GM18909 (cell line): Measurements from ENCODE around the gene HK2.

Experiments used
- ATAC-seq: cut with Tn5 transposase; IDR thresholded peaks from one replicate; pipeline ENCODE4 v1.9.1; 2021; ENCODE audit warnings: mild to moderate bottlenecking; ENCODE audit not compliant: unreplicated experiment, poor library complexity

Gene HK2

DNA sequence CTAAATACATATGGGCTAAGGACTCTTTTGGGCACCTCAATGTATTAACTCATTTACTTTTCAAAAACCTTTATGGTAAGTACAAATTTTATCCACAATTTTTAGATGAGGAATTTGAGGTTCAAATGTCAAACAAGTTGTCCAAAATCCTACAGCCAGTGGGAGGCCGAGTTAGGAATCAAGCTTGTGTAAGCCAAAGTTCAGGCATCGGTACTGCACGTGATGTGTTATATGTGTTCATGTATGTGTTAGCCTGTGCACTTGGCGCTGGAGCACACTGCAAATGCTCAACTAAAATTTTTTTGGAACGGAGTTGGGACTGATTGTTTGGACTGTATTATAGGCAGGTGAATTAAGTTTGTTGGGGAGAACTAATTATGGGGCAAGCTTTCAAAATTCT lies 22.7 kb downstream of the HK2 start:
- no peak for ATAC-seq

DNA sequence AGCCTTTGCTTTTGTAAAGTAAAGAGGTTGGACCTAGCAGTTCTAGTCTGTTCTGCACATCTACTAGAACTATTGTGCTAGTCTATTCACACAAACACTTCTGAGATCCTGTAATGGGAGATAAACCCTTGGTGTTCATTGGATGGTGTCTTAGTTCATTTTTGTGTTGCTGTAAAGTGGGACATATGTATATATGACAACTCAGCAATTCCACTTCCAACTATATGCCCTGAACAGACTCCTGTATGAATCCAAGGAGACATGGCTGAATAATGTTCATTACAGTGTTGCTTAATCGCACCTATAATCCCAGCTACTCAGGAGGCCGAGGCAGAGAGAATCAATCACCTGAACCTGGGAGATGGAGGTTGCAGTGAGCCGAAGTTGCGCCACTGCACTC lies 23.3 kb downstream of the HK2 start:
- no peak for ATAC-seq

- no peak for ATAC-seq
These were observed 23.8 kb downstream of the HK2 start for GRCh38 chr2:74857725-74858124.

- no peak for ATAC-seq
These were observed 24.4 kb downstream of the HK2 start for GRCh38 chr2:74858281-74858680.

DNA sequence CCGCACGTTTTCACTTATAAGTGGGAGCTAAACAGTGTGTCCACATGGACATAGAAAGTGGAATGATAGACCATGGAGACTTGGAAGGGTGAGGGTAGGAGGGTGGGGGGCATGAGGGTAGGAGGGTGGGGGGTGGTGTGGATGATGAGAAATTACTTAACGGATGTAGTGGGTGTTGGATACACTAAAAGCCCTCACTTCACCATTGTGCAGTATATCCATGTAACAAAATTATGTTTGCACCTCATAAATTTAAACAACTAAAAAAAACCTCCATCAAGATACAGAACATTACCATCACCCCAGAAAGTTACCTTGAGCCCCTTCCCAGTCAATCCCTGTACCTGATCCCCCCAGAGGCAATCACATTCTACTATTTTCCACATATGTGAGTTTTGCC lies 26.2 kb downstream of the HK2 start:
- no peak for ATAC-seq

DNA sequence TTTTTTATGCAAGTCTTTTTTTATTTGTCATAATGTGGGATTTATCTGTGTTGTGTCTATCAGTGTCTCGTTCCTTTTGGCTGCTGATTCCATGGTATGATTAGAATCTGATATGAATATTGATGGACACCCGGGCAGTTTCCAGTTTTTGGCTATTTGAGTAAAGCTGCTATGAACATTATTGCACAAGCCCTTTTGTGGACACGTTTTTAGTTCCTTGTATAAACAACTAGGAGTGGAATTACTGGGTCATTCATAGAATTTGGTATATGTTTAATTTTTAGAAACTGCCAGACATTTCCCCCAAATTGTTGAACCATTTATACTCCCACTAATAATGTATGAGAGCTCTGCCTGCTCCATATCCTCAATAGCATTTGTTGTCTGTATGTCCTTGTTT lies 26.6 kb downstream of the HK2 start:
- ATAC-seq, result no peak

DNA sequence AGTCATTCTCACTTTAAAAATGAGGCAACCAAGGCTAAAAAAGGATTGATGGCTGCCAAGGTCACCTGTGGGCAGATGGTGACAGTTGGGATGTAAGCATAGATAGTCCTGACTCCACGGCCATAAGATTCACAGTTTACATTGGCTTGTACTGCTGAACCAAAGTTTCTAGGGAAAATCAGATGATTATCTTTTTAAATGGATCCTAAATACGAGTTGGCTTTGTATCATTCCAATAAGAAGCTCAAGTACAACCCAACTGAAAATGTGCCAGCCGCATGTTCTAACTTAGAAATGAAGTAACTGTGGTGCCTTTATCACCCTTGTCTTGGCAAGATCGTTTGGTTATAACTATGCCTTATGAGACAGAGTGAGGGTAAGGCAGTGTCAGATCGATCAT lies 27.6 kb downstream of the HK2 start:
- no peak for ATAC-seq

- ATAC-seq, result no peak
These were observed 28.4 kb downstream of the HK2 start for GRCh38 chr2:74862020-74862964.

GRCh38 chr2:74863802-74864248 lies 29.9 kb downstream of the HK2 start:
- ATAC-seq, result no peak

DNA sequence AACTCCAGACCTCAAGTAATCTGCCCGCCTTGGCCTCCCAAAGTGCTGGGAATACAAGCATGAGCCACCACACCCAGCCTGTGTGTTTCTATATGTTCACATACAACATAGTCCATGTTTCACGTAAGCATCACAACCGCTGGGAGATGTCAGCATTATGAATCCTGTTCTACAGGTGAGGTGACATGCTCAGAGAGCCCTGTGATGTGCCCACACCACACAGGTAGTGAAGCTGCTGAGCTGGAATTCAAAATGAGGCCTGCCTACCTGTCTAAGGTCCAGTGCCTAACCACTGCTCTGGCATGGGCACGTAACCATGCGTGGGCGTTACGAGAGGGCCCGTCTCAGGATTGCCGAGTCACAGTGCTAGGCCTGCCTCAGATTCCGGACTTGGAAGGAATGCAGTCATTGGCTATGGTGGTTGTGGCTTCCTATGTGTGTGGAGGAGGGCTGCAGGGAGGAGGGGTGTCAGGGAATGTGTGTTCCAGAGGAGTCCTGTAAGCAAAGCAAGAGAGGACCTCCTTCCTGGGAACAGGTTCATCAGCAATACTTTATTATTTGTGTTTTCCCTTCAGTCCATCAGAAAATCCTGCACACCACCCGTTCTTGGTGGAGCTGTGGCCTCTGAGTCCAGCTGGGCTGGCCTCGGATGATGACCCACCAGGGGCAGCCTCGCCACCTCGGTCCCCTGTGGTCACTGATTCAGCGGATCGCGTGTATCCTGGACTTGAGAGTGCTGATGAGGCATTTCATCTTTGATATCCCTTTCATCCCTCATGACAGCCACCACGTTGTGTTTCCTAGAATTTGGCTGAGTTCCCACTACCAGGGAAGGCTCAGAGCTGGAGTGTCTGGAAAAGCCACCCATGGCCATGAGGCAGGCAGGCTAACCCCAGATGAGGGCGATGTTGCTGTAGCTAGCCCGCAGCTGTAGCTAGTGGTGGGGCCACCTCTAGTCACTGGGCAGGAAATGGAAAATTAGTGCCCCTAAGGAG lies 31.1 kb downstream of the HK2 start:
- ATAC-seq, result no peak

GRCh38 chr2:74865770-74866674 lies 32.1 kb downstream of the HK2 start:
- ATAC-seq, result no peak

DNA sequence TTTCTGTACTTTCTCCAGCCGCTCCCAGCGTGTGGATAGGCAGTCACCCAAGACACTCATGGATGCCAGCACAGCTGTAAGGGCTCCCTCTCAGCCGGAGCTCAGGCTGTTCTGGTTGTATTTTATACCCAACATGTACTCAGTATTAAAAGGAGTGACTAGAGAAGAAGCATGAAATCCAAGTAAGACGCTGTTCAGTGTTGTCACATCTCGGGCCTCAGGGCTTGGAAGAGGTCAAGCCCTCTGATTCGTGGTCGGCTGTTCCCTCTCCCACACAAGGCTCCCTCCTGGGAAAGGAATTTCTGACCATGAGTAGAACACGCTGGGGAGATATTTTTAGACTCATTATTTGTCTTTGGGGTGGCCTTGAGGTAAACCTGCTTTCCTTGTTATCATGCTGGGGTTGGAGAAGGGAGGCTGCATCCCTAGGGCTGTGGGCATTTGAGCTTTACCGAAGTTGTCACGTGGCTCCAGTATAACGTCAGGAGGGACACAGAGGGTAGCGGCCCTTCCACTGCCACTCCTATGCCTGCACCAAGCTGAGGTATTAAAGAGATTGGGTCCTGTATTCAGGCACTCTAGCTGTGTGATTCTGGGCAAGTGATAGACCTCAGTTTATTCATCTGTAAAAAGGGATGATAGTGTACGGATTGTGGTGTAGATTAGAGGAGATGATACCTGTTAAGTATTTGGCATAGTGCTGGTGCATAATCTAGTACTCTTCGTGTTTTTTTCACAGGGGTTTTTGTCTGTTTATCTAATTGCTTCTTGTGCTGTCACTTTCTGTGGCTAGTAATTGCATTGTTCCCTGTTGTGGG lies 34.1 kb downstream of the HK2 start:
- no peak for ATAC-seq

- ATAC-seq, result no peak
These were observed 35.6 kb downstream of the HK2 start for GRCh38 chr2:74869517-74869916.

DNA sequence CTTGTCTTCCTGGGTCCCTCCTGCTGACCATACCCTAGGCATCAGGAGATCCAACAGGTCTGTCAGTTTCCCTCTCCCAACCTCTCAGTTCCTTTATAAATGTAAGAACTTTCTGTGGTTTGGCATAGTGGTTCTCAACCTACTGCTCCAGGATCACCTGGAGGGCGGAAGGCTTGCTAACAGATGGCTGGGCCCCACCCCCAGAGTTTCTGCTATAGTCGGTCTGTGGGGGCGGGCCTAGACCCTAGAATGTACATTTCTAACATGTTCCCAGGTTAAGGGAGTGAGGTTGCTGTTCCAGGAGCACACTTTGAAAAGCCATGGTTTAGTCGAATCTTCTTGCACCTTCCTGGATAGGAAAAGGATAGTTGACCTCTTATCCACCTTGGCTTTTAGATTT lies 37.0 kb downstream of the HK2 start:
- ATAC-seq, result no peak

DNA sequence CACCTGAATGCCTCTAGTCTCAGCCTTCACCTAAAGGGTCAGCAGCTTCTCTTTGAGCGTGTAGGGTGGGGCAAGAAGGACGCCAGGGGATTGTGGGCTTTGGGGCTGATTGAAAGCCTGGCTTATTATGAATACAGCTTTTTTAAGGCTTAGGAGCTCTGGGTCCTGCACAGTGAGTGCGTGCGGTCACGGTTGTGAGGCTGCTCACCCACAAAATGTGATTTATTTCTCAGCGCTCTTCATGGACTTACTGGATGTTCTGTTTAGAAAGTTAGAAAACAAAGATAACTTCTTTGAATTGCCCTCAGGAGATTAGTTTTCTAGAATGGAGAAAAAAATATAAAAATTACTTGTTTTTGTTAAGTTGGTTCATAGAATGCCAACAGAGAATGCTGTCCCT lies 37.5 kb downstream of the HK2 start:
- no peak for ATAC-seq

DNA sequence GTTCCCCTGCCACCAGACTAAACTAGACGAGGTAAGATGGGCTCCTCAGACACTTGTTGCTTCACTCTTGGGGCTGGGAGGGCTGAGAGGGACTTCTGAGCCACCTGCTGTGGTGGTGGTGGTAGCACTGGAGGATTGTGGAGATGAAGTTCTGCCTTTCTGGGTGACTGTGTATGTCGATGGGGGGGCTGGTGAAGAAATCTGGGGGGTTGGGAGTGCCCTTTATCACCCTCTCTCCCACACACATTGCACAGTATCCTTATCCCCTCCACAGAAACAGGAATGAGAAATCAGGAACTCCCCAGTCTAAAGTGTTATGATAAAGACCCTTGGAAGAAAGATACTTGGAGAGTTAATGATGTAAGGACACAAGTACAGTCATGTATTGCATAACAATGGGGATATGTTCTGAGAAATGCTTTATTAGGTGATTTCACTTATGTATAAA lies 38.5 kb downstream of the HK2 start:
- ATAC-seq, result no peak

GRCh38 chr2:74873012-74873665 lies 39.2 kb downstream of the HK2 start:
- ATAC-seq, result no peak
